Measurements from ENCODE around the gene WIZ. TPM values are rescaled to one million over a fixed set of nuclear protein-coding genes. Genes with fewer than 3 reads are reported as not detected.

WIZ gene
- total RNA-seq, 1 donor from 2014 or later = 106 TPM

DNA sequence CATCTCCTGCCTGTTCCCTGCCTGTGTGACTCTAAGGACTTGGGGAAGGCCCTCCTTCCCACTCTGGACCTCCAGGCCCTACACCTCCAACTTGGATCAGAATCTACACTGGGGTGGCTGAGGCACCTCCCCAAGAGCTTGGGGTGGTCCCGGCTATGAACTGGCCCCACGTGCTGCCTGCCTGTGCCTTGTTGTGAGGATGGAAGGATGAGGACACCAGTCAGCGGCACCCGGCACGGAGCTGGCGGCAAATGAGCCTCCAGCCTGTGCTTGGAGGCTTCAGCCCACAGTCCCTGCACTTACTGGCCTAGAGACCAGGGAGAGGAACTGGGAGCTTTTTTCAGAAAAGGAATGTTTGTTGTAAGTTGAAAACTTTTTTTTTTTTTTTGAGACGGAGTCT lies 78.6 kb downstream of the WIZ start:
- Mint-ChIP-seq H3K4me1 (ENCODE audit: low read depth, unreplicated experiment) (peaks cover 13% of the 10 kb centered on the region), H3K27me3 (ENCODE audit: unreplicated experiment) (peaks cover 6% of the 10 kb centered on the region), H3K9me3 (ENCODE audit: unreplicated experiment) (peaks cover 15% of the 10 kb centered on the region), H3K36me3 (ENCODE audit: unreplicated experiment) (no peaks in the 10 kb centered on the region), H3K27ac (ENCODE audit: unreplicated experiment) (no peak overlapping the region), H3K4me3 (ENCODE audit: unreplicated experiment) (no peak overlapping the region)
- TF ChIP-seq, protein P1, sequence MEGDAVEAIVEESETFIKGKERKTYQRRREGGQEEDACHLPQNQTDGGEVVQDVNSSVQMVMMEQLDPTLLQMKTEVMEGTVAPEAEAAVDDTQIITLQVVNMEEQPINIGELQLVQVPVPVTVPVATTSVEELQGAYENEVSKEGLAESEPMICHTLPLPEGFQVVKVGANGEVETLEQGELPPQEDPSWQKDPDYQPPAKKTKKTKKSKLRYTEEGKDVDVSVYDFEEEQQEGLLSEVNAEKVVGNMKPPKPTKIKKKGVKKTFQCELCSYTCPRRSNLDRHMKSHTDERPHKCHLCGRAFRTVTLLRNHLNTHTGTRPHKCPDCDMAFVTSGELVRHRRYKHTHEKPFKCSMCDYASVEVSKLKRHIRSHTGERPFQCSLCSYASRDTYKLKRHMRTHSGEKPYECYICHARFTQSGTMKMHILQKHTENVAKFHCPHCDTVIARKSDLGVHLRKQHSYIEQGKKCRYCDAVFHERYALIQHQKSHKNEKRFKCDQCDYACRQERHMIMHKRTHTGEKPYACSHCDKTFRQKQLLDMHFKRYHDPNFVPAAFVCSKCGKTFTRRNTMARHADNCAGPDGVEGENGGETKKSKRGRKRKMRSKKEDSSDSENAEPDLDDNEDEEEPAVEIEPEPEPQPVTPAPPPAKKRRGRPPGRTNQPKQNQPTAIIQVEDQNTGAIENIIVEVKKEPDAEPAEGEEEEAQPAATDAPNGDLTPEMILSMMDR (IDR thresholded peaks at IDR 0.05; ENCODE audit: partially characterized antibody, unreplicated experiment) = no peak
- DNase-seq = no peak

Small RNAs within 50 kb of the gene (microRNA-seq; reads per million reads assigned to microRNA genes)
- not detected for gene MIR1470 (ENCODE audit: unreplicated experiment)

Other genes with a start within 250 kb of the WIZ start
- gene NOTCH3, start 249.0 kb downstream of the WIZ start, total RNA-seq (ENCODE audit: unreplicated experiment) = 3.6 TPM
- gene EPHX3, start 217.5 kb downstream of the WIZ start, total RNA-seq (ENCODE audit: unreplicated experiment) = 0.61 TPM
- 162 TPM for gene BRD4, start 117.4 kb downstream of the WIZ start, total RNA-seq (ENCODE audit: unreplicated experiment)
- gene AKAP8, start 70.2 kb downstream of the WIZ start, total RNA-seq (ENCODE audit: unreplicated experiment) = 28.9 TPM
- gene AKAP8L, start 31.0 kb downstream of the WIZ start, total RNA-seq (ENCODE audit: unreplicated experiment) = 354 TPM
- not detected for gene RASAL3, start 14.6 kb upstream of the WIZ start, total RNA-seq (ENCODE audit: unreplicated experiment)
- not detected for gene PGLYRP2, start 29.5 kb upstream of the WIZ start, total RNA-seq (ENCODE audit: unreplicated experiment)
- not detected for gene CYP4F22, start 58.6 kb upstream of the WIZ start, total RNA-seq (ENCODE audit: unreplicated experiment)
- not detected for gene CYP4F8, start 165.3 kb upstream of the WIZ start, total RNA-seq (ENCODE audit: unreplicated experiment)
- not detected for gene CYP4F3, start 190.9 kb upstream of the WIZ start, total RNA-seq (ENCODE audit: unreplicated experiment)
- gene CYP4F12, start 223.1 kb upstream of the WIZ start, total RNA-seq (ENCODE audit: unreplicated experiment) = not detected

Data from glutamatergic neuron (in vitro differentiated cells).